NCI-H460 (cell line): Measurements from ENCODE around the gene RNF31. TPM values are rescaled to one million over a fixed set of nuclear protein-coding genes. Genes with fewer than 3 reads are reported as not detected.
"Not testable (repeated sequence)": the region's sequence is repeated elsewhere in the genome, so short reads cannot be mapped to it uniquely, and the experiment has no call there.

Experiments used
- DNase-seq: peaks from one replicate; pipeline ENCODE4 v3.0.0-alpha.2; 2016; ENCODE audit warnings: low read depth; ENCODE audit errors: extremely low read depth
- polyA plus RNA-seq: library from polyadenylated mRNA; depleted of rRNA; stranded (reverse); fragments of >200 nt; gene quantifications from 2 replicates; pipeline ENCODE4 v1.2.3, GENCODE V29; 2014; cell fraction: nucleus; rRNA removed
- total RNA-seq: library from RNA; depleted of rRNA; stranded (reverse); fragments of >200 nt; shearing (Covaris generic); gene quantifications from 2 replicates; pipeline ENCODE4 v1.2.3, GENCODE V29; 2014; rRNA removed

The RNF31 gene
- total RNA-seq, result 32.0 and 35.1 TPM in 2 replicates
- polyA plus RNA-seq, result 114 and 177 TPM in 2 replicates

GRCh38 chr14:24146978-24147760, at the start of gene RNF31:
Gene RNF31, plus strand, starts transcription at chr14:24147498. Its CDS starts 201 bp downstream, at chr14:24147699.
- peak; percentile 98 for DNase-seq

- no peak for DNase-seq
These were observed 48.9 kb upstream of the RNF31 start for GRCh38 chr14:24098229-24098926.

GRCh38 chr14:24098927-24099813, 48.1 kb upstream of the RNF31 start:
- DNase-seq, result no peak

- DNase-seq, result no peak
These were observed 46.9 kb upstream of the RNF31 start for GRCh38 chr14:24100197-24100981.

GRCh38 chr14:24100982-24101494, 46.3 kb upstream of the RNF31 start:
- DNase-seq, result no peak

- no peak for DNase-seq
These were observed 44.8 kb upstream of the RNF31 start for GRCh38 chr14:24102357-24103048.

GRCh38 chr14:24103451-24103850, 43.8 kb upstream of the RNF31 start:
- no peak for DNase-seq

GRCh38 chr14:24105609-24106239, 41.6 kb upstream of the RNF31 start:
- DNase-seq, result not testable (repeated sequence)

GRCh38 chr14:24106672-24107271, 40.5 kb upstream of the RNF31 start:
- DNase-seq, result no peak

GRCh38 chr14:24108336-24108874, 38.9 kb upstream of the RNF31 start:
- no peak for DNase-seq

- no peak for DNase-seq
These were observed 37.2 kb upstream of the RNF31 start for GRCh38 chr14:24110060-24110459.

GRCh38 chr14:24110523-24110922, 36.8 kb upstream of the RNF31 start:
- DNase-seq, result no peak

GRCh38 chr14:24113379-24113800, 33.9 kb upstream of the RNF31 start:
- no peak for DNase-seq

- DNase-seq, result peak; percentile 88
These were observed 33.3 kb upstream of the RNF31 start for GRCh38 chr14:24113801-24114531.

- DNase-seq, result peak; percentile 100
These were observed 32.5 kb upstream of the RNF31 start, which contains the start of the genes DCAF11 and NRL for GRCh38 chr14:24114532-24115421. Gene DCAF11, plus strand, starts transcription at chr14:24114777. Its CDS starts 818 bp downstream, at chr14:24115595. Gene NRL, minus strand, starts transcription at chr14:24114949. Its CDS starts 32,101 bp downstream, at chr14:24082848.
